GM21619 (cell line): ENCODE data around the gene GALE.
"Not testable (repeated sequence)": the region's sequence is repeated elsewhere in the genome, so short reads cannot be mapped to it uniquely, and the experiment has no call there.

Experiments
- ATAC-seq: cut with Tn5 transposase; IDR thresholded peaks from one replicate; pipeline ENCODE4 v1.9.1; 2021; ENCODE audit not compliant: unreplicated experiment

GALE gene

GRCh38 chr1:23793018-23793781 lies 7.4 kb downstream of the GALE start:
- no peak for ATAC-seq

- no peak for ATAC-seq
Observed at GRCh38 chr1:23792151-23792945, 8.2 kb downstream of the GALE start.

GRCh38 chr1:23791516-23792047 lies 9.0 kb downstream of the GALE start:
- ATAC-seq, result no peak

GRCh38 chr1:23790696-23791515 lies 9.6 kb downstream of the GALE start, which contains the start of gene LYPLA2:
LYPLA2 (plus strand) TSS chr1:23791145; CDS start chr1:23792683, 1,538 bp downstream.
- ATAC-seq, result peak; percentile 85

- no peak for ATAC-seq
Observed at GRCh38 chr1:23788695-23789094, 11.9 kb downstream of the GALE start.

- no peak for ATAC-seq
Observed at GRCh38 chr1:23787701-23788100, 12.9 kb downstream of the GALE start.

- no peak for ATAC-seq
Observed at GRCh38 chr1:23784846-23785245, 15.7 kb downstream of the GALE start.

GRCh38 chr1:23783141-23783540 lies 17.4 kb downstream of the GALE start:
- not testable (repeated sequence) for ATAC-seq

- ATAC-seq, result no peak
Observed at GRCh38 chr1:23779826-23780371, 20.7 kb downstream of the GALE start.

GRCh38 chr1:23777979-23778814 lies 22.4 kb downstream of the GALE start, which contains the start of gene PITHD1:
PITHD1 (plus strand) TSS chr1:23778418; CDS start chr1:23778516, 98 bp downstream.
- ATAC-seq, result peak; percentile 63

- no peak for ATAC-seq
Observed at GRCh38 chr1:23776217-23776616, 24.3 kb downstream of the GALE start.

GRCh38 chr1:23774174-23774880 lies 26.2 kb downstream of the GALE start:
- ATAC-seq, result no peak

GRCh38 chr1:23772854-23773242 lies 27.7 kb downstream of the GALE start:
- no peak for ATAC-seq

GRCh38 chr1:23772049-23772853 lies 28.3 kb downstream of the GALE start:
- peak; percentile 54 for ATAC-seq

GRCh38 chr1:23768733-23769132 lies 31.8 kb downstream of the GALE start:
- ATAC-seq, result no peak

- no peak for ATAC-seq
Observed at GRCh38 chr1:23763041-23763577, 37.4 kb downstream of the GALE start.

- no peak for ATAC-seq
Observed at GRCh38 chr1:23759277-23759676, 41.3 kb downstream of the GALE start.

GRCh38 chr1:23757812-23758211 lies 42.7 kb downstream of the GALE start:
- no peak for ATAC-seq
